AG09309 (cell line): ENCODE data around the gene ITPK1.
"Not testable (repeated sequence)": the region's sequence is repeated elsewhere in the genome, so short reads cannot be mapped to it uniquely, and the experiment has no call there.

ENCODE experiments used
- DNase-seq: peaks from one replicate; pipeline ENCODE4 v3.0.0-alpha.2; 2010; ENCODE audit warnings: low read depth
- H3K4me3 ChIP-seq: 2 replicates; pipeline ENCODE4 v1.5.1; 2011; ENCODE audit warnings: mild to moderate bottlenecking, low read depth, low read length, moderate library complexity; ENCODE audit not compliant: control insufficient read depth
- TF ChIP-seq, protein P1 (sequence below): IDR thresholded peaks from 2 replicates; pipeline ENCODE4 v1.5.1; 2011; ENCODE audit warnings: mild to moderate bottlenecking, low read depth, low read length, inconsistent platforms; ENCODE audit not compliant: insufficient read depth, control insufficient read depth; ENCODE audit errors: missing control alignments

Gene ITPK1

DNA sequence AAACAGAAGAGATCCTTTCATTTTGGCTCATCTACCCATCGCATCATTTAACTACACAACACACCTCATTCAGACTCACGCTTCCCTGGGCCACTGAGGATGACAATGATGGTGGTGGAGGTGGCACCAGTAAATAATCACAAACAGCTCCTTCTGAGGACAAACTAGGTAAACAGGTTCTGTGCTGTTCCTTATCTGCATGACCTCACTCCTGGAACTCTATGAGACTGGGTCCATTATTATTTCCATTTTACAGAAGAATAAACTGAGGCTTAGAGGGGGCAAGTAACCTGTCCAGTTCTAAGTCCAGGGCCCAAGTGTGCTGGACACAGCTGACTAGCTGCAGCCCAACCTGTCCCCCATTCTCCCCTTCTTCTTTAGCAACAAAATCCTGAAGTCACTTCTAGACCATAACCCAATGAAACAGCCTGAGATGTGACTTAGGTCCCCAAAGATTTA, 50.4 kb downstream of the ITPK1 start:
- no peak overlapping the region for H3K4me3 ChIP-seq
- TF ChIP-seq, protein P1, sequence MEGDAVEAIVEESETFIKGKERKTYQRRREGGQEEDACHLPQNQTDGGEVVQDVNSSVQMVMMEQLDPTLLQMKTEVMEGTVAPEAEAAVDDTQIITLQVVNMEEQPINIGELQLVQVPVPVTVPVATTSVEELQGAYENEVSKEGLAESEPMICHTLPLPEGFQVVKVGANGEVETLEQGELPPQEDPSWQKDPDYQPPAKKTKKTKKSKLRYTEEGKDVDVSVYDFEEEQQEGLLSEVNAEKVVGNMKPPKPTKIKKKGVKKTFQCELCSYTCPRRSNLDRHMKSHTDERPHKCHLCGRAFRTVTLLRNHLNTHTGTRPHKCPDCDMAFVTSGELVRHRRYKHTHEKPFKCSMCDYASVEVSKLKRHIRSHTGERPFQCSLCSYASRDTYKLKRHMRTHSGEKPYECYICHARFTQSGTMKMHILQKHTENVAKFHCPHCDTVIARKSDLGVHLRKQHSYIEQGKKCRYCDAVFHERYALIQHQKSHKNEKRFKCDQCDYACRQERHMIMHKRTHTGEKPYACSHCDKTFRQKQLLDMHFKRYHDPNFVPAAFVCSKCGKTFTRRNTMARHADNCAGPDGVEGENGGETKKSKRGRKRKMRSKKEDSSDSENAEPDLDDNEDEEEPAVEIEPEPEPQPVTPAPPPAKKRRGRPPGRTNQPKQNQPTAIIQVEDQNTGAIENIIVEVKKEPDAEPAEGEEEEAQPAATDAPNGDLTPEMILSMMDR, result no peak
- DNase-seq, result no peak

DNA sequence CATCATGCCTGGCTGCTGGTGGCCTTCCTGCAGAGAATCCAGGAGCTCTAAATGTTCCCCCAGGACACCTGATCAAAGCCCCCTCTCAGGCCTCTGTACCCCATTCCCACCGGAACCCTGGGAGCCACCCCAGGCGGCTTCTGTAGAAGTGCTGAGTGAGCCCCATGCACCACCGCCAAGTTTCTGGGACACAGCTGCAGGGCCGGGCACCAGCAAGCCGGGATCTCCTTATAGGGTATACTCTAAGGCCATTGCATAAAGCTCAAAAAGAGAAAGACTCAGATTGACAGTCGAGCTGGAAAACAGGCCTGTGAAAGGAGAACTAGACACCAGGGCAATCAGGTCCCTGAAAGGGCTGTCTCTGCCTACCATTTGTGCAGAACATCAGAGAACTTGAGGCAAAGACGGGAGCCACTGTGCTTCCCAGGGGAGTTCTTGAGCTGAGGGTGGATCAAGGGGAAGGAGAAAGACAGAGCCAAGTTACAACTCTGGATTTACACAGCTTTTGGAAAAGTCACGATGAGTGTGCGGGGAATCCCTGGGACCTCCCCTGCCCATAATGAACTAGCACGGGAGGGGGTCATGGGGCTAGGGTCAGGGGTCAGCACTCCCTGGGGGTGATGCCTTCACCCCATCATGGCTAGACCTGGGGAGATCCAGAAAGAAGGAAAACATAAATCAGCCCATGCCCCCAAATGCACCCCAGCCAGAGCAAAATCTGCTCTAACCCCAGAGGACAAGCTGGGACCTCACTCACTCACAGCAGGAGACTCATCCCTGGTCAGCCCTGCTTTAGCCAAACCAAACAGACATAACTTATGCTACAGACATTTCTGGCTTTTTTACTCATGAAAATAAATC, 51.1 kb downstream of the ITPK1 start:
- H3K4me3 ChIP-seq, result no peak overlapping the region
- TF ChIP-seq, protein P1, result no peak
- DNase-seq, result no peak

DNA sequence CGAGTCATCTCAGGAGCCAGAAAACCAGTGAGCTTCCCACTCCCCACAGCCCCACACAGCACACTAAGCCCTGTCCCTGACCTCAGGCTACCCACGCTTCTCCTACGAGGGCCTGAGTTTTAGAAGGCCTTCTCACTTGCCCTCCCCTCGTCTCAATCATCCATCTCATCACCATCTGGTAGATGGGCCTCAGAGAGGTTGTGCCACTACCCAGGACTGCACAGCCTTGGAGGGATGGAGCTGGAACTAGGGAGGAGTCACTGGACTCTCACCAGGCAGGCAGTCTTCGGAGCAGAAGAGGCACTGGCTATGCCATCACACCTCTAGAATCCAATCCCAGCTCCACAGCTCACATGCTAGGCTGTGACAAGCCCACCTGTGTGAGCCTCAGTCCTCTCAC, 52.3 kb downstream of the ITPK1 start:
- no peak for DNase-seq
- TF ChIP-seq, protein P1, result no peak
- no peak overlapping the region for H3K4me3 ChIP-seq

DNA sequence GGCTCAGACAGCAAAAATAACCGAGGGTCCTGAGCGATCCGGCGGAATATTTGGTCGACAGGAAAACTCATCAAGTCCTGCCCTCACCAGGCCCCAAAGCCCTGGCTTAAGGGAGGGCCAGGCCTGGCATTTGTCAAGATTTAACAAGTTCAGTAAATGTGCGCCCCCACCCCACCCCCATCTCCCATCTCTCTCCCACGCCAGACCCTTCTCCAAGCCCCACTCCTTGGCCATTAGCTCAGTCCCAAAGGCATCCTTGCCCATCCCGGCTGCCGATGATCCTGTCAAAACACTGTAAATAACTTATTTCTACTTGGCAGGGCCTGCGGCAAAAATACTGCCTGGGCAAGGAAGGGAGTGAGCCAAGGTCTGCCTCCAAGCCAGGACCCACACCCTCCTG, 52.8 kb downstream of the ITPK1 start:
- no peak overlapping the region for H3K4me3 ChIP-seq
- no peak for DNase-seq
- TF ChIP-seq, protein P1, result no peak

DNA sequence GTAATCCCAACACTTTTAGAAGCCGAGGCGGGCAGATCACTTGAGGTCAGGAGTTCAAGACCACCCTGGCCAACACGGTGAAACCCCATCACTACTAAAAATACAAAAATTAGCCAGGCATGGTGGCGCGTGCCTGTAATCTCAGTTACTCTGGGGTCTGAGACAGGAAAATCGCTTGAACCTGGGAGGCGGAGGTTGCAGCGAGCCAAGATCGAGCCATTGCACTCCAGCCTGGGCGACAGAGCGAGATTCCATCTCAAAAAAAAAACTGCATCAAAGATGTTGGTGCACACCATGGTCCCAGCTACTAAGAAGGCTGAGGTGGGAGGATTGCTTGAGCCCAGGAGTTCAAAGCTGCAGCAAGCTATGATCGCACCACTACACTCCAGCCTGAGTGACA, 53.7 kb downstream of the ITPK1 start:
- not testable (repeated sequence) for H3K4me3 ChIP-seq, DNase-seq

DNA sequence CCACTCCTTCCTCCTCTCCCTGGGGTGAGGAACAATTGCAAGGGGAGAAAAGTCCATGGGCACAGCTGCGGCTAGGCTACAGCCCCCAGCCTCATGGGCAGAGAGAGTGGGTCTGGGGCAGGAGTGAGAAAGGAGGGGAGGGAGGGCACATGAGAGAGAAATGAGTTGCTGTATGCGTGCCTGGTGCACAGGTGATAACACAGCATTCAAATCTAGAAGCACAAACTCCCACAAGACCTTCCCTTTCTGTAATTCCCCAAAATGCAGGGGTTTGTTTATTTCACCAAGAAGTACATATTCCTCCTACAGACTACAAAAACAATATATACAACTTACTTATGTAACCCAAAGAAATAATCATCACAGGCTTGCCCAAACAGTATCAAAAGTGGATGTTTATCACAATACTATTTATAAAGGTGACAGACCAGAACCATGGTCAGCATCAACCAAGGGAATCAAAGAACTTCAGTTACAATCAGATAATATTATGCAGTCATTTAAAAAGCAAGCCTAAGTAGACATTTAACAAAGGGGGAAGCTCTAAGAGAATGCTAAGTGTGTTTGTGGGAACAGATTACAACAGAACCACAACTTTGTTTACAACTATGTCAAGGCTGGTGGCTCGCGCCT, 54.2 kb downstream of the ITPK1 start:
- H3K4me3 ChIP-seq, result no peak overlapping the region
- TF ChIP-seq, protein P1, result no peak
- DNase-seq, result no peak

DNA sequence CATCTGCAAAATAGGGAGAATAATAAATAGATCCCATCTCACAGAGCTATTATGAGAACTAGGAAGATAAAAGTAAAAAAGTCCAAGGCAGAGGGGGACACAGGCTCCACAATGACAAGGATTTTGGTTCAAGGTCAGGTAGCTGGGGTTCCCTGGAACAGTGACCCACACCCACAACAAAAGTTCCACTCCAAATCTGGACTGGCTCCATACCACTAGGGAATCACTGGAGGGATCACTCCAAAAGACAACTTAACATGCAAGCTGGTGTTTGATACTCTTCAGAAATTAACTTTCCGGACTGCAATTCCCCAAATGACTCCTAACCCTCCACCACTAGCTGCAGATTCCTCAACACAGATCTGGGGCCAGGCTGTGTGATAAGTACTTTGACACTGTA, 54.9 kb downstream of the ITPK1 start:
- no peak overlapping the region for H3K4me3 ChIP-seq
- DNase-seq, result no peak
- TF ChIP-seq, protein P1, result no peak
